Mesenchymal stem cell (in vitro differentiated cells and primary cell): ENCODE measurements around the gene ZDHHC14.

Experiments used
- DNase-seq: peaks from one replicate; pipeline ENCODE4 v3.0.0-alpha.2; 2013
- H2AFZ ChIP-seq: one replicate; pipeline ENCODE4 v1.6.1; 2013; ENCODE audit warnings: low read depth, mild to moderate bottlenecking, control low read depth, inconsistent platforms, low read length, moderate library complexity
- H2AK5ac ChIP-seq: 2 replicates; pipeline ENCODE4 v1.6.1; 2013; ENCODE audit warnings: low read length, moderate library complexity, mild to moderate bottlenecking, inconsistent platforms; ENCODE audit not compliant: severe bottlenecking
- H2BK120ac ChIP-seq: one replicate; pipeline ENCODE4 v1.6.1; 2013; ENCODE audit warnings: low read depth, mild to moderate bottlenecking, inconsistent platforms, low read length, moderate library complexity
- H2BK12ac ChIP-seq, 2 experiments: one replicate each; pipeline ENCODE4 v1.6.1; 2013; ENCODE audit warnings: inconsistent platforms in 2 of 2, low read length in 2 of 2, mild to moderate bottlenecking in 2 of 2, moderate library complexity in 2 of 2, control low read depth in 1 of 2
- H2BK15ac ChIP-seq: one replicate; pipeline ENCODE4 v1.6.1; 2013; ENCODE audit warnings: mild to moderate bottlenecking, low read depth, inconsistent platforms; ENCODE audit not compliant: poor library complexity, severe bottlenecking
- H2BK5ac ChIP-seq: 2 replicates; pipeline ENCODE4 v1.6.1; 2013; ENCODE audit warnings: low read depth, mild to moderate bottlenecking, low read length, control low read depth, inconsistent platforms; ENCODE audit not compliant: poor library complexity, severe bottlenecking
- H3K14ac ChIP-seq, 2 experiments: one replicate each; pipeline ENCODE4 v1.6.1; 2013; ENCODE audit warnings: inconsistent platforms in 2 of 2, low read length in 2 of 2, control low read depth in 1 of 2, mild to moderate bottlenecking in 1 of 2, moderate library complexity in 1 of 2
- H3K18ac ChIP-seq, 2 experiments: one replicate each; pipeline ENCODE4 v1.6.1; 2013; ENCODE audit warnings: inconsistent platforms in 2 of 2, low read length in 2 of 2, control low read depth in 1 of 2, low read depth in 1 of 2, mild to moderate bottlenecking in 1 of 2
- H3K23ac ChIP-seq, 2 experiments: one replicate each; pipeline ENCODE4 v1.6.1; 2013; ENCODE audit warnings: inconsistent platforms in 2 of 2, low read length in 2 of 2, mild to moderate bottlenecking in 2 of 2, moderate library complexity in 2 of 2, control low read depth in 1 of 2
- H3K27ac ChIP-seq: 2 replicates; pipeline ENCODE4 v1.5.1; 2013; ENCODE audit warnings: mild to moderate bottlenecking, moderate library complexity, low read length, control low read depth, inconsistent platforms; ENCODE audit not compliant: poor library complexity, severe bottlenecking
- H3K27me3 ChIP-seq, 2 experiments: 2 replicates each; pipeline versions ENCODE4 v1.6.1 to v1.7.0; 2013; ENCODE audit warnings: low read length in 2 of 2, mild to moderate bottlenecking in 2 of 2, moderate library complexity in 2 of 2, control low read depth in 1 of 2, inconsistent platforms in 1 of 2; ENCODE audit not compliant: control insufficient read depth in 1 of 2, insufficient read depth in 1 of 2
- H3K36me3 ChIP-seq, 2 experiments: 2 replicates each; pipeline versions ENCODE4 v1.6.1 to v1.7.0; 2013; ENCODE audit warnings: low read length in 2 of 2, control low read depth in 1 of 2, inconsistent platforms in 1 of 2, low read depth in 1 of 2, mild to moderate bottlenecking in 1 of 2; ENCODE audit not compliant: insufficient read depth in 2 of 2, control insufficient read depth in 1 of 2
- H3K4ac ChIP-seq, 2 experiments: one replicate each; pipeline ENCODE4 v1.6.1; 2013; ENCODE audit warnings: inconsistent platforms in 2 of 2, low read length in 2 of 2, mild to moderate bottlenecking in 2 of 2, moderate library complexity in 2 of 2, control low read depth in 1 of 2, low read depth in 1 of 2
- H3K4me1 ChIP-seq: 2 replicates; pipeline ENCODE4 v1.6.1; 2013; ENCODE audit warnings: low read depth, low read length, control low read depth; ENCODE audit not compliant: control insufficient read depth, insufficient read depth
- H3K4me2 ChIP-seq: 2 replicates; pipeline ENCODE4 v1.6.1; 2013; ENCODE audit warnings: low read length, mild to moderate bottlenecking, inconsistent platforms; ENCODE audit not compliant: poor library complexity, severe bottlenecking
- H3K4me3 ChIP-seq, 2 experiments: 2 replicates each; pipeline versions ENCODE4 v1.5.1 to v1.7.0; 2013; ENCODE audit warnings: low read length in 2 of 2, mild to moderate bottlenecking in 2 of 2, control low read depth in 1 of 2, low read depth in 1 of 2; ENCODE audit not compliant: insufficient read depth in 1 of 2
- H3K79me1 ChIP-seq: replicated peaks from 2 replicates; pipeline ENCODE4 v1.6.1; 2013; ENCODE audit warnings: mild to moderate bottlenecking, control low read depth, low read length, inconsistent platforms; ENCODE audit not compliant: poor library complexity, severe bottlenecking
- H3K9ac ChIP-seq: 2 replicates; pipeline ENCODE4 v1.7.0; 2013; ENCODE audit warnings: mild to moderate bottlenecking, low read length, moderate library complexity
- H3K9me3 ChIP-seq: 2 replicates; pipeline ENCODE4 v1.7.0; 2013; ENCODE audit warnings: mild to moderate bottlenecking, low read length; ENCODE audit not compliant: control insufficient read depth
- H4K8ac ChIP-seq: one replicate; pipeline ENCODE4 v1.6.1; 2013; ENCODE audit warnings: inconsistent platforms, mild to moderate bottlenecking, low read length, moderate library complexity
- H4K91ac ChIP-seq: one replicate; pipeline ENCODE4 v1.6.1; 2013; ENCODE audit warnings: mild to moderate bottlenecking, low read length, inconsistent platforms
- WGBS: methylation state at CpG from one replicate; pipeline ENCODE4 v1.1.7; 2013; ENCODE audit warnings: mixed read lengths; 5-methylcytosine and 5-hydroxymethylcytosine counted together

Gene ZDHHC14

GRCh38 chr6:157711060-157711459, 330.1 kb downstream of the ZDHHC14 start:
- Histone ChIP-seq H3K9ac (peak overlapping the region; percentile 13), H4K91ac (no peak overlapping the region), H3K27ac (no peak overlapping the region)

DNA sequence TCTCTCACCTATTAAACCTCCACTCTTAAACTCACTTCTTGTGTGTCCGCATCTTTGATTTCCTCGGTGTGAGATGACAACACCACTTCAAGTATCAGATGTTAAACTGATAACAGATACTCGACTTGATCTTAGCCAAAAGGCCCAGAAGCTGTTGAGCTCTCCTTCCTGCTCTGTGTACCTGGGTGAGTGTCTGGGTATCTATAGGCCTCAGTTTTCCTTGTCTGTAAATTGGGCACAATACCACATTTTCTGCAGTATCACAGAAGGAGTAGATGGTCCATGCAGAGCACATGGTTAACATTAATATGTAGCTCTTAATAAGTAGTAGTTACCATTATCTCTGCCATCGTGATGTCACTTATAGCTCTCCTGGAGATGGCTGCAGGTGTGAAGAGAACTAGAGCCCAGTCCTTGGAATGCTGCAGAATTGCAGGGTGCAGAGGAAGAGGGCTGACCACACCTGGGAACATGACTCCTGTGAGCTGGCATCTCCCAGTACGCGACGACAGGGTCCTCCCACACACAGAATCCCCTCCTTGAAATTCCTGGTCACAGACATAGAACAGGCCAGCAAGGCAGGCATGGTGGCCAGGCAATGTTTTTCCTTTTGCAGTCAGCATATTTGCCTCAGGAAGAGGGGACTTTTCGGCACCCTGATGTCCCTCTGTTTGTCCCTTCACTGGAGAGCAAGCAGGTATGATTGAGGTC, 331.8 kb downstream of the ZDHHC14 start:
- H3K27me3 ChIP-seq: peaks cover 0 to 10% of the 10 kb centered on the region in 2 experiments
- no peak overlapping the region for H3K18ac ChIP-seq
- DNase-seq: no peak
- H3K4me1 ChIP-seq: peaks cover 3% of the 10 kb centered on the region
- H3K9ac ChIP-seq: no peak overlapping the region
- no peak overlapping the region for H3K27ac ChIP-seq
- no peak overlapping the region for H3K14ac ChIP-seq
- H3K23ac ChIP-seq: no peak overlapping the region
- no peak overlapping the region for H2BK12ac ChIP-seq
- no peak overlapping the region for H3K4me2 ChIP-seq
- H3K9me3 ChIP-seq: no peaks in the 10 kb centered on the region
- no peak overlapping the region for H2BK5ac ChIP-seq
- no peaks in the 10 kb centered on the region for H3K79me1 ChIP-seq
- no peak overlapping the region for H4K91ac ChIP-seq
- no peak overlapping the region for H3K4me3 ChIP-seq
- H2AFZ ChIP-seq: no peak overlapping the region
- no peak overlapping the region for H4K8ac ChIP-seq
- no peaks in the 10 kb centered on the region for H3K36me3 ChIP-seq
- no peak overlapping the region for H2BK120ac ChIP-seq
- no peak overlapping the region for H3K4ac ChIP-seq
- H2BK15ac ChIP-seq: no peak overlapping the region
- WGBS: 94% methylated on average over 8 of the region's 8 CpGs
- H2AK5ac ChIP-seq: no peak overlapping the region

More at GRCh38 chr6:157711060-157711459, 330.1 kb downstream of the ZDHHC14 start:
- Histone ChIP-seq H4K8ac (no peak overlapping the region), H3K4ac (no peak overlapping the region), H3K27me3 (peaks cover 0 to 9% of the 10 kb centered on the region in 2 experiments), H2BK5ac (no peak overlapping the region), H2AFZ (no peak overlapping the region), H2BK15ac (no peak overlapping the region), H3K79me1 (no peaks in the 10 kb centered on the region), H3K4me1 (peaks cover 3% of the 10 kb centered on the region), H3K23ac (no peak overlapping the region), H3K4me3 (no peak overlapping the region), H2AK5ac (no peak overlapping the region), H3K4me2 (no peak overlapping the region), H3K14ac (no peak overlapping the region), H2BK12ac (no peak overlapping the region), H3K9me3 (no peaks in the 10 kb centered on the region), H3K18ac (no peak overlapping the region), H2BK120ac (no peak overlapping the region), H3K36me3 (no peaks in the 10 kb centered on the region)
- WGBS: 90% methylated on average over 8 of the region's 8 CpGs
- peak; percentile 9 for DNase-seq

- no peak overlapping the region for H3K4ac ChIP-seq
- H2BK12ac ChIP-seq: no peak overlapping the region
- H2BK120ac ChIP-seq: no peak overlapping the region
- no peak overlapping the region for H3K4me3 ChIP-seq
- H3K9me3 ChIP-seq: no peaks in the 10 kb centered on the region
- no peak overlapping the region for H3K18ac ChIP-seq
- no peak overlapping the region for H3K4me2 ChIP-seq
- no peaks in the 10 kb centered on the region for H3K79me1 ChIP-seq
- WGBS: 92% methylated on average over 12 of the region's 12 CpGs
- no peak overlapping the region for H2AFZ ChIP-seq
- H3K9ac ChIP-seq: peak overlapping the region; percentile 48
- no peak overlapping the region for H3K23ac ChIP-seq
- H2BK5ac ChIP-seq: no peak overlapping the region
- no peak overlapping the region for H4K8ac ChIP-seq
- no peak overlapping the region for H2BK15ac ChIP-seq
- H3K14ac ChIP-seq: no peak overlapping the region
- H3K4me1 ChIP-seq: peaks cover 3% of the 10 kb centered on the region
- H3K27me3 ChIP-seq: peaks cover 0 to 10% of the 10 kb centered on the region in 2 experiments
- no peaks in the 10 kb centered on the region for H3K36me3 ChIP-seq
- no peak overlapping the region for H3K27ac ChIP-seq
- H2AK5ac ChIP-seq: no peak overlapping the region
- DNase-seq: no peak
- H4K91ac ChIP-seq: peak overlapping the region; percentile 18
These were observed 332.6 kb downstream of the ZDHHC14 start for GRCh38 chr6:157713451-157714152.

GRCh38 chr6:157714153-157714490, 333.1 kb downstream of the ZDHHC14 start:
- Histone ChIP-seq H3K23ac (no peak overlapping the region), H3K4me1 (peaks cover 5% of the 10 kb centered on the region), H2AFZ (no peak overlapping the region), H3K18ac (no peak overlapping the region), H3K9me3 (no peaks in the 10 kb centered on the region), H2BK15ac (no peak overlapping the region), H3K27ac (no peak overlapping the region), H4K8ac (no peak overlapping the region), H3K4me2 (no peak overlapping the region), H3K9ac (peak overlapping the region; percentile 90), H2AK5ac (no peak overlapping the region), H3K4ac (no peak overlapping the region), H3K14ac (no peak overlapping the region), H3K27me3 (peaks cover 0 to 10% of the 10 kb centered on the region in 2 experiments), H2BK5ac (no peak overlapping the region), H3K36me3 (no peaks in the 10 kb centered on the region), H4K91ac (no peak overlapping the region), H2BK120ac (no peak overlapping the region), H2BK12ac (no peak overlapping the region), H3K4me3 (no peak overlapping the region), H3K79me1 (no peaks in the 10 kb centered on the region)
- DNase-seq: peak; percentile 30
- WGBS: 80% methylated on average over 1 of the region's 1 CpG
